ENCODE data around the gene NEK10. TPM values are rescaled to one million over a fixed set of nuclear protein-coding genes. Genes with fewer than 3 reads are reported as not detected.

NEK10 gene
- total RNA-seq, 1 experiment from 2014 or later: 0.34 TPM

DNA sequence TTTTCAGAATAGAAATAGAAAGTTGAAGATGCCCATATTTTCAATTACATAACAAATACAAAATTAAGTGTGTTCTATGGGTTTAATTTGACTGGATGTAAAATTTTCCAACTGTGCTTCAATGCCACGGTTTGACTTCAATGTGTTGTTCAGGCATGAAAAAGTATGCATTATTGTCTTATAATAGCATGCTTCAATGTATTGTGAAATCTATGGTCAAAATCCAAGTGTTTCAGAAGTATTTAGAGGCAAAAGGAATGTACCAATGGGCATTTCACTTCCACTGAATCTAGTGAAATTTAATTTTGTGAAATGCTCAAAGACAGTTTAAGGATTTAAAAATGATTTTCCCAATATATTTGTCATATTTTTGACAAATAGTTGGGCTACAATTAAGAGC, 16.0 kb downstream of the NEK10 start:
- H3K4me1 ChIP-seq (ENCODE audit: insufficient read depth, low read length, poor library complexity, severe bottlenecking): peaks cover 4% of the 10 kb centered on the region
- CTCF ChIA-PET: no interaction called here
- no peaks in the 10 kb centered on the region for H3K9me3 ChIP-seq (ENCODE audit: low read depth, low read length, poor library complexity, severe bottlenecking)
- no TSS peak for BruUV-seq (replicated peaks)
- no peaks in the 10 kb centered on the region for H3K36me3 ChIP-seq (ENCODE audit: insufficient read depth, low read length, poor library complexity, severe bottlenecking)
- no peak overlapping the region for H3K27ac ChIP-seq (ENCODE audit: low read depth, low read length, poor library complexity, severe bottlenecking)
- intact Hi-C loops (cut with micrococcal nuclease; ENCODE audit: unreplicated experiment): no loop called here
- POLR2A ChIA-PET (ENCODE audit: low non-redundant PET): no interaction called here
- H3K4me3 ChIP-seq (ENCODE audit: low read depth, low read length, poor library complexity, severe bottlenecking): no peak overlapping the region
- TF ChIP-seq EZH2 (IDR thresholded peaks at IDR 0.05; ENCODE audit: borderline replicate concordance, low read depth, low read length, poor library complexity, severe bottlenecking) (no peak), CTCF (conservative IDR thresholded peaks at IDR 0.05; ENCODE audit: low read depth, low read length) (no peak)
- no peak for DNase-seq (ENCODE audit: low spot score)
- H3K27me3 ChIP-seq (replicated peaks; ENCODE audit: insufficient read depth, low read depth, low read length, poor library complexity): no peaks in the 10 kb centered on the region

DNA sequence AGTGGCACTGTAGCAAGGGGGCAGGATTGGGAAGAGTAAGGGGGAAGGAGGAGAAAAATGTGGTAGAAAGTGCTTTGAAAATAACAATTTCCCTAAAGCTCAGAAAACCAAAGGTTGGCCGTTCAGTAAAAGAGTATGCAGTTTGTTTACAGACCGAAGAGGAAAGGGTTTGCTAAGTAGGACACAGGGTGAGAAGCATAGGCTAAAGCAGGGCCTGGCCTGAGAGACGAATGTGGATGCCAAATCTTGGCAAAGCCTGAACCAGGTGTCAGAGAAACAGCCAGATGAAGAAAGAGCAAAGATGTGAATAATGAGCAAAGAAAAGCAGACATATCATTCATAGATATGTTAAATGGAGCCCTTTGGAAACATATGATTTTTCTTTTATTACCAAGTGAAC, 17.1 kb downstream of the NEK10 start:
- no TSS peak for BruUV-seq (replicated peaks)

GRCh38 chr3:27349832-27350231, 19.4 kb downstream of the NEK10 start:
- intact Hi-C loops (cut with micrococcal nuclease; ENCODE audit: unreplicated experiment): no loop called here
- CTCF ChIA-PET: no interaction called here
- Histone ChIP-seq H3K4me3 (ENCODE audit: low read depth, low read length, poor library complexity, severe bottlenecking) (no peak overlapping the region), H3K4me1 (ENCODE audit: insufficient read depth, low read length, poor library complexity, severe bottlenecking) (peaks cover 4% of the 10 kb centered on the region), H3K36me3 (ENCODE audit: insufficient read depth, low read length, poor library complexity, severe bottlenecking) (no peaks in the 10 kb centered on the region), H3K27me3 (replicated peaks; ENCODE audit: insufficient read depth, low read depth, low read length, poor library complexity) (no peaks in the 10 kb centered on the region), H3K9me3 (ENCODE audit: low read depth, low read length, poor library complexity, severe bottlenecking) (no peaks in the 10 kb centered on the region), H3K27ac (ENCODE audit: low read depth, low read length, poor library complexity, severe bottlenecking) (no peak overlapping the region)
- BruUV-seq (replicated peaks): no TSS peak
- POLR2A ChIA-PET (ENCODE audit: low non-redundant PET): no interaction called here
- no peak for DNase-seq (ENCODE audit: low spot score)
- no peak for TF ChIP-seq EZH2 (IDR thresholded peaks at IDR 0.05; ENCODE audit: borderline replicate concordance, low read depth, low read length, poor library complexity, severe bottlenecking)
- TF ChIP-seq CTCF (conservative IDR thresholded peaks at IDR 0.05; ENCODE audit: low read depth, low read length): no peak

More for the DNA sequence above, 17.1 kb downstream of the NEK10 start:
- H3K27ac ChIP-seq (ENCODE audit: low read depth, low read length, poor library complexity, severe bottlenecking): no peak overlapping the region
- H3K4me3 ChIP-seq (ENCODE audit: low read depth, low read length, poor library complexity, severe bottlenecking): no peak overlapping the region
- CTCF ChIA-PET: no interaction called here
- POLR2A ChIA-PET (ENCODE audit: low non-redundant PET): no interaction called here
- intact Hi-C loops (cut with micrococcal nuclease; ENCODE audit: unreplicated experiment): no loop called here
- H3K4me1 ChIP-seq (ENCODE audit: insufficient read depth, low read length, poor library complexity, severe bottlenecking): peaks cover 4% of the 10 kb centered on the region
- no peak for DNase-seq (ENCODE audit: low spot score)
- no peaks in the 10 kb centered on the region for H3K9me3 ChIP-seq (ENCODE audit: low read depth, low read length, poor library complexity, severe bottlenecking)
- TF ChIP-seq CTCF (conservative IDR thresholded peaks at IDR 0.05; ENCODE audit: low read depth, low read length): no peak
- TF ChIP-seq EZH2 (IDR thresholded peaks at IDR 0.05; ENCODE audit: borderline replicate concordance, low read depth, low read length, poor library complexity, severe bottlenecking): no peak
- no peaks in the 10 kb centered on the region for H3K36me3 ChIP-seq (ENCODE audit: insufficient read depth, low read length, poor library complexity, severe bottlenecking)
- H3K27me3 ChIP-seq (replicated peaks; ENCODE audit: insufficient read depth, low read depth, low read length, poor library complexity): no peaks in the 10 kb centered on the region
